Middle frontal gyrus (tissue), 1 donor: ENCODE measurements around the gene OSBP2.
"Not testable (repeated sequence)": the region's sequence is repeated elsewhere in the genome, so short reads cannot be mapped to it uniquely, and the experiment has no call there.

Source experiments
- DNase-seq: peaks from one replicate; pipeline ENCODE4 v3.0.0-alpha.2; 2015; ENCODE audit warnings: low spot score; ENCODE audit errors: extremely low spot score

OSBP2 gene

GRCh38 chr22:30754971-30755758 lies 60.5 kb downstream of the OSBP2 start:
- no peak for DNase-seq

DNA sequence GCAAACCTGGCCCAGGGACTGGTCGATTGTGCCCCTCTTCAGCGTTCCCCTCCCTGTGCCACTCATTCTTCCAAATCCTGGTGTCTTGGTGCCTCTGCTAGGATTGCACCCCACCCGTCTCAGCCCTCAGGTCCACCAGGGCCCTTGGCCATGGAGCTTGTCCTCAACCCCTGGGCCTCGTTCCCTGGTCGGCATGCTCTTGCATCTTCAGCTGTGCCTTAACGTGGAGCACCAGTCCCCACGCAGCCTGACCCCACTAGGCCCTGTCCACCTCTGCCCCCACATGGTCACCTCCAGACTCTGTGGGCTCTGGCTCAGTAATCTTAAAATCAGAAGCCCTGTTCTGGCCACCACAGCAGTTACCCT lies 61.1 kb downstream of the OSBP2 start:
- DNase-seq, result no peak

GRCh38 chr22:30763815-30764673 lies 69.4 kb downstream of the OSBP2 start:
- no peak for DNase-seq

GRCh38 chr22:30767661-30768060 lies 73.0 kb downstream of the OSBP2 start:
- no peak for DNase-seq

- DNase-seq, result no peak
Observed at GRCh38 chr22:30770716-30771115, 76.0 kb downstream of the OSBP2 start.

- DNase-seq, result no peak
Observed at GRCh38 chr22:30773919-30774318, 79.2 kb downstream of the OSBP2 start.

- no peak for DNase-seq
Observed at GRCh38 chr22:30774566-30774965, 79.9 kb downstream of the OSBP2 start.

GRCh38 chr22:30776476-30776875 lies 81.8 kb downstream of the OSBP2 start:
- DNase-seq, result no peak

GRCh38 chr22:30777146-30777545 lies 82.5 kb downstream of the OSBP2 start:
- DNase-seq, result not testable (repeated sequence)

GRCh38 chr22:30777587-30777986 lies 82.9 kb downstream of the OSBP2 start:
- DNase-seq, result no peak

DNA sequence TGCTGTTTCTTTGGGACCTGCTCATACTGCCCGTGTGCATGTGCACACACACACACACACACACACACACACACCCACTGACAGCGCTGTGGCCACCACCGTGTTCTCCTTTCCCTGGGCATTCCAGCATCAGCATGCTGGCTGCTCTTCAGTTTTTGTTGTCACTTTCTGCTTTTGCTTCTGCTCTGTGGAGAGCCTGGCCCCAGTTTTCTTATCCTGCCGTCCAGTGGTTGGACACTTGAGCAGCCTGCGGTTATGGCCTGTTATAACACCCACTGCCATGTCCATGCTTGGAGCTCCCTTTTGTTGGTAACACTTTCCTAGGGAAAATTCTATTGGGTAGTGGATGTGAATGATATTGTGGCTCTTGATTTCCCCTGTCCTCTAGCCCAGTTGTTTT lies 83.6 kb downstream of the OSBP2 start:
- no peak for DNase-seq

DNA sequence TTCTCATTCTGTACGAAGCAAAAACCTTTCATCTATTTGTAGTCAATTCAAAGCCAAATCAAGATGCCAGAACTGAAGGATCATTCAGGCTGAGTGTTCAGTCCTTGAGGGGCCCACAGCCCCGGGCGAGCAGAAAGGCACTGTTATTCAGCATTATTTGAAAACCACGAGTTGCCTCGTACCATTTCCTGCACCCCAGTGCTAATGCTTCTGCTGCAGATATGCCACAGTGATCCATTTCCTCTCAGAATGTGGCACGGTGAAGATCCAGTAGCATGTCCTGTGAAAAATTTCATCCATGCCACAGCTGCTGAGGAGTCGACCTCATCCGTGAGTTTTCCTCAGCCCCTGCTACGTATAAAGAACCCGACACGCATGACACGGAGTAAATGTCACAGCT lies 85.4 kb downstream of the OSBP2 start:
- no peak for DNase-seq

- no peak for DNase-seq
Observed at GRCh38 chr22:30781271-30781875, 86.7 kb downstream of the OSBP2 start.

GRCh38 chr22:30782613-30783012 lies 87.9 kb downstream of the OSBP2 start:
- no peak for DNase-seq

- DNase-seq, result no peak
Observed at GRCh38 chr22:30783021-30783420, 88.3 kb downstream of the OSBP2 start.

DNA sequence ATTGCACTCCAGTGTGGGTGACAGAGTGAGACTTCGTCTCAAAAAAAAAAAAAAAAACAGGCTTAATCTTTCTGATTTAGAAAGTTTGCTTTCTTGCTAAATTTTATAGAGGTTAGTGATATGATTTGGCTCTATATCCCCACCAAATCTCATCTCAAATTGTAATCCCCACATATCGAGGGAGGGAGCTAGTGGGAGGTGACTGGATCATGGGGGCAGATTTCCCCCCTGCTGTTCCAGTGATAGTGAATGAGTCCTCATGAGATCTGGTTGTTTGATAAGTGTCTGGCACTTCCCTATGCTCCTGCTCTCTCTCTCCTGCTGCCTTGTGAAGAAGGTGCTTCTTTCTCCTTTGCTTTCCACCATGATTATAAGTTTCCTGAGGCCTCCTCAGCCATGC lies 90.9 kb downstream of the OSBP2 start:
- no peak for DNase-seq

- no peak for DNase-seq
Observed at GRCh38 chr22:30790366-30790765, 95.7 kb downstream of the OSBP2 start.

DNA sequence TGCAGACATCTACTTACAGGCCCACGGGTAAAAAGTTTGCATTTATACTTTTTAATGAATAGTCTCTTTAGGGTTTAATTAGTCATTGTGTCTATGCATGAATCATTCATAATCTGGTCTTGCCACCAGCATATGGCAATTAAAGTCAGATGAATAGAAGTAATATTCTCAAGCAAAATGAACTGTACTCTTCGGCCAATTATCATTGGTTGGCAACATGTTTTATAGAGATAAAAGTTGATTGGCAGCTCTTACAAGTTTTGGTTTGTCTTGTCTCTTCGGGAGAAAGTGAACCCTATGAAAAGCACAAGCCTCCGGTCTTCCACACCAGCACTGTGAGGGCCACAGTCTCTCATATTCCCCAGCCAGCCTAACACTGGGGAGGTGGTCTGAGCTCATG lies 97.8 kb downstream of the OSBP2 start:
- DNase-seq, result no peak

DNA sequence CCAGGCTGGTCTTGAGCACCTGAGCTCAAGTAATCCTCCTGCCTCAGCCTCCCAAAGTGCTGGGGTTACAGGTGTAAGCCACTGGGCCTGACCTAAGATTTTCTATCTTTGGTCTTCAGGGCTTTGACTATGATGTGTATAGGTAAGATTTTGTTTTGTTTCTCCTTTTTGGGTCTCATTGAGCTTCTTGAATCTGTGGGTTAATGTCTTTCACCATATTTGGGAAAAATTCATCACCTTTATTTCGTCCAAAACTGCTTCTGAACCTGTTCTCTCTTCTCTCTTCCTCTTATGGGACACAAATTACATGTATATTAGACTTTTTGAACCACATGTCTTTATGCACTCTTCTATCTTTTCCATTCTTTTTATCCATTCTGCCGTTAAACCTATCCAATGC lies 100.4 kb downstream of the OSBP2 start:
- DNase-seq, result no peak

DNA sequence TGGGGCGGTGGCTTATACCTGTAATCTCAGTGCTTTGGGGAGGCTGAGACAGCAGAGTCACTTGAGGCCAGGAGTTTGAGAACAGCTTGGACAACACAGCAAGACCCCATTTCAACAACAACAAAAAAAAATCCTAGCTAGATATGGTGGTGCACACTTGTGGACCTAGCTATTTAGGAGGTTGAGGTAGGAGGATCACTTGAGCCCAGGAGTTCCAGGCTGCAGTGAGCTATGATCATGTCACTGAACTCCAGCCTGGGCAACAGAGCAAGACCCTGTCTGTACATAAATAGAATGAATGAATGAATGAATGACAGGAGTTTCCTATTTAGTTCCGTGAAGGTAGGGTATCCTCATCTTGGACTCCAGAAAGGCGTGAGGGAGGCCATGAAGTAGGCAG lies 107.0 kb downstream of the OSBP2 start:
- DNase-seq, result no peak

DNA sequence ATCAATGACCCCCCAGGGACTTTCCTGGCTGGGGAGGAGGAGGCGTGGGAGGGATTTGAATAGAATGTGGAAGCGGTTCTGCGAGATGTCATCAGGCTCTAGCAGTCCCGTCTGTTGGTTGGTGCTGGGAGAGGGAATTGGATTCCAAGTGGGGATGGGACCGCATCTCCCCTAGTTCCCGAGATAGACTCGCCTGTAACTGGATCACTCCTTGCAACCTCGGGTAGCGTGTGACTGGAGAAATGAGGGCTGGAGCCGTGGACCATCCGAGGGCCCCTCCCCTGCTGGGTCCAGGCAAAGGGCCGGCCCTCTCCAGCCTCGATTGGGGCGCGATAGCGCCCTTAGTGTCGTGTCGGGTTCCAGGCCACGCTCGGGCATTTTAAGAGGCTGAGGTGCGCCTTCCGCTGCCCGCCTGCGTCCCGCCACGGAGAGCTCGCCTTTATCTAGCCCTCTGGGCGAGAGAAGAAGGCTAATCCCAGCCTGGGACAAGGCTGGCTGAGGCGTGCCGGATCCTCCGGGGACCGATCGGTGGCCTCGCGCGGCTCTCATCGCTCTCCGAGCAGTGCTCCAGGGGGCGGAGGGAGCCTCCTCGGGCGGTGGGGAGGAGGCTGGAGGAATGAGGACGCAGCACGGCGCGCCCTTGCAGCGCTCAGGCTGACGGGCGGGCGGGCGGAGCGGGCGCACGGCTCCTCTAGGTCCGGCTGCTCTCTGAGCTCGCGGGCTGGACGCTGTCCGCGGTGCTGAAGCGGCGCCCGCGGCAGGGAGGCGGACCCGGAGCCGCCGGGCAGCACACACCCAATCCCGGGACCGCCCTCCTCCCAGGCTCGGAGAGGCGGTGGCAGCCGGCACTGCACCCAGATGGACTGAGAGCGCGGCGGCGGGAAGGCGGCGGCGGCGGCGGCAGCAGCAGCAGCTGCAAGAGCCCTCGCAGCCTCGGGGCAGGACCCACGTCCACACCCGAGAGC lies 107.8 kb downstream of the OSBP2 start:
- peak; percentile 71 for DNase-seq
